Progenitor cell of endocrine pancreas (in vitro differentiated cells): ENCODE measurements around the gene CCDC167. TPM values are rescaled to one million over a fixed set of nuclear protein-coding genes. Genes with fewer than 3 reads are reported as not detected.

Source experiments
- DNase-seq: peaks from one replicate; pipeline ENCODE4 v3.0.0; 2021; ENCODE audit warnings: low spot score; ENCODE audit not compliant: unreplicated experiment
- H3K27ac Mint-ChIP-seq: 2 replicates; pipeline ENCODE4 v1.8.0; 2021; ENCODE audit warnings: mild to moderate bottlenecking, moderate library complexity, mixed read lengths
- H3K27me3 Mint-ChIP-seq: 2 replicates; pipeline ENCODE4 v1.8.0; 2021; ENCODE audit warnings: mixed read lengths
- H3K36me3 Mint-ChIP-seq: 2 replicates; pipeline ENCODE4 v1.8.0; 2022; ENCODE audit warnings: mixed read lengths; ENCODE audit not compliant: insufficient read depth
- H3K4me1 Mint-ChIP-seq: 2 replicates; pipeline ENCODE4 v1.8.0; 2021; ENCODE audit warnings: low read depth, mixed read lengths
- H3K4me3 Mint-ChIP-seq: 2 replicates; pipeline ENCODE4 v1.8.0; 2021; ENCODE audit warnings: low read depth, mild to moderate bottlenecking, moderate library complexity, mixed read lengths
- H3K9me3 Mint-ChIP-seq: 2 replicates; pipeline ENCODE4 v1.8.0; 2021; ENCODE audit warnings: low read depth, mixed read lengths
- total RNA-seq: library from RNA; stranded (reverse); gene quantifications from 2 replicates; pipeline ENCODE4 v1.2.1, GENCODE V29; 2021
- TF ChIP-seq, protein P1 (sequence below): fragments of 200-600 bp; sonication (generic); IDR thresholded peaks from one replicate; pipeline ENCODE4 v1.5.0; 2021; ENCODE audit warnings: antibody characterized with exemption, mild to moderate bottlenecking; ENCODE audit not compliant: unreplicated experiment

CCDC167 gene
- total RNA-seq, 1 donor from 2014 or later: 44.9 TPM

- no peak for DNase-seq
- TF ChIP-seq, protein P1, sequence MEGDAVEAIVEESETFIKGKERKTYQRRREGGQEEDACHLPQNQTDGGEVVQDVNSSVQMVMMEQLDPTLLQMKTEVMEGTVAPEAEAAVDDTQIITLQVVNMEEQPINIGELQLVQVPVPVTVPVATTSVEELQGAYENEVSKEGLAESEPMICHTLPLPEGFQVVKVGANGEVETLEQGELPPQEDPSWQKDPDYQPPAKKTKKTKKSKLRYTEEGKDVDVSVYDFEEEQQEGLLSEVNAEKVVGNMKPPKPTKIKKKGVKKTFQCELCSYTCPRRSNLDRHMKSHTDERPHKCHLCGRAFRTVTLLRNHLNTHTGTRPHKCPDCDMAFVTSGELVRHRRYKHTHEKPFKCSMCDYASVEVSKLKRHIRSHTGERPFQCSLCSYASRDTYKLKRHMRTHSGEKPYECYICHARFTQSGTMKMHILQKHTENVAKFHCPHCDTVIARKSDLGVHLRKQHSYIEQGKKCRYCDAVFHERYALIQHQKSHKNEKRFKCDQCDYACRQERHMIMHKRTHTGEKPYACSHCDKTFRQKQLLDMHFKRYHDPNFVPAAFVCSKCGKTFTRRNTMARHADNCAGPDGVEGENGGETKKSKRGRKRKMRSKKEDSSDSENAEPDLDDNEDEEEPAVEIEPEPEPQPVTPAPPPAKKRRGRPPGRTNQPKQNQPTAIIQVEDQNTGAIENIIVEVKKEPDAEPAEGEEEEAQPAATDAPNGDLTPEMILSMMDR: no peak
- Mint-ChIP-seq H3K4me3 (no peak overlapping the region), H3K9me3 (no peaks in the 10 kb centered on the region), H3K27ac (no peak overlapping the region), H3K27me3 (no peaks in the 10 kb centered on the region), H3K36me3 (no peaks in the 10 kb centered on the region), H3K4me1 (no peaks in the 10 kb centered on the region)
Measured at GRCh38 chr6:37492236-37492972, 7.3 kb downstream of the CCDC167 start.

DNA sequence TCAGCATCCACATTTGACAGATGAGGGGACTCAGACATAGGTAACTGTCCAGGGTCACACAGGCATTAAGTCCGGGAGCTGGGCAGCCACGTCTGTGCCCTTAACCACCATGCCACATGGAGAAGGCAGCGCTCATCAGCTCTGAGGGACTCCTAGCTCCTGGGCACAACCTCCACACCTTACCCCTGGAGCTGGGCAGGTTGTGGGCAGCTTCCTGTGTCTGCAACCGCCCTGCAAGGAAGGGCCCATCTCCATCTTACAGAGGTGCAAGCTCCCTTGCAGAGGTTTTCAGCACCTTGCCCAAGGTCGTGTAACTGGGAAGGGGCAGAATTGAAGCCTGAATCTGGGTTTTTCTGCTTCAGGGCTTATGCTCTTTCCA is 7.9 kb downstream of the CCDC167 start:
- H3K36me3 Mint-ChIP-seq: no peaks in the 10 kb centered on the region
- no peak overlapping the region for H3K4me3 Mint-ChIP-seq
- TF ChIP-seq, protein P1: no peak
- no peak overlapping the region for H3K27ac Mint-ChIP-seq
- H3K27me3 Mint-ChIP-seq: no peaks in the 10 kb centered on the region
- H3K4me1 Mint-ChIP-seq: no peaks in the 10 kb centered on the region
- no peak for DNase-seq
- H3K9me3 Mint-ChIP-seq: no peaks in the 10 kb centered on the region

GRCh38 chr6:37491171-37491829 is 8.4 kb downstream of the CCDC167 start:
- no peak overlapping the region for H3K27ac Mint-ChIP-seq
- no peaks in the 10 kb centered on the region for H3K36me3 Mint-ChIP-seq
- no peak for DNase-seq
- H3K9me3 Mint-ChIP-seq: no peaks in the 10 kb centered on the region
- TF ChIP-seq, protein P1: no peak
- no peaks in the 10 kb centered on the region for H3K27me3 Mint-ChIP-seq
- H3K4me1 Mint-ChIP-seq: no peaks in the 10 kb centered on the region
- H3K4me3 Mint-ChIP-seq: no peak overlapping the region

GRCh38 chr6:37490536-37491170 is 9.0 kb downstream of the CCDC167 start:
- Mint-ChIP-seq H3K27ac (peak overlapping the region; percentile 37), H3K27me3 (no peaks in the 10 kb centered on the region), H3K4me1 (no peaks in the 10 kb centered on the region), H3K4me3 (no peak overlapping the region), H3K36me3 (no peaks in the 10 kb centered on the region), H3K9me3 (no peaks in the 10 kb centered on the region)
- TF ChIP-seq, protein P1: no peak
- no peak for DNase-seq

- Mint-ChIP-seq H3K4me1 (no peaks in the 10 kb centered on the region), H3K36me3 (no peaks in the 10 kb centered on the region), H3K9me3 (no peaks in the 10 kb centered on the region), H3K27ac (peak overlapping the region; percentile 90), H3K27me3 (no peaks in the 10 kb centered on the region), H3K4me3 (no peak overlapping the region)
- no peak for DNase-seq
- TF ChIP-seq, protein P1: no peak
Measured at GRCh38 chr6:37489697-37490336, 9.9 kb downstream of the CCDC167 start.
